GM18867 (cell line): ENCODE data around the gene RAB11FIP4.

Source experiments
- ATAC-seq: cut with Tn5 transposase; IDR thresholded peaks from one replicate; pipeline ENCODE4 v1.9.1; 2021; ENCODE audit warnings: mild to moderate bottlenecking, moderate library complexity; ENCODE audit not compliant: unreplicated experiment

RAB11FIP4 gene

GRCh38 chr17:31582151-31582907 is 190.9 kb downstream of the RAB11FIP4 start:
- no peak for ATAC-seq

- ATAC-seq = no peak
Measured at GRCh38 chr17:31583772-31584356, 192.4 kb downstream of the RAB11FIP4 start.

- no peak for ATAC-seq
Measured at GRCh38 chr17:31584438-31585279, 193.2 kb downstream of the RAB11FIP4 start.

GRCh38 chr17:31585280-31585630 is 193.8 kb downstream of the RAB11FIP4 start:
- ATAC-seq = no peak

- no peak for ATAC-seq
Measured at GRCh38 chr17:31586946-31587345, 195.5 kb downstream of the RAB11FIP4 start.

- ATAC-seq = no peak
Measured at GRCh38 chr17:31587462-31587861, 196.0 kb downstream of the RAB11FIP4 start.
